Ishikawa (cell line): ENCODE data around the gene NUCB1.

Experiments
- CEBPB ChIP-seq: IDR thresholded peaks from 2 replicates; pipeline ENCODE4 v1.6.1; 2012
- CREB1 ChIP-seq: IDR thresholded peaks from 2 replicates; pipeline ENCODE4 v1.6.1; 2012; ENCODE audit warnings: low read depth
- EP300 ChIP-seq: IDR thresholded peaks from 2 replicates; pipeline ENCODE4 v1.6.1; 2012; ENCODE audit warnings: borderline replicate concordance
- FOXM1 ChIP-seq: IDR thresholded peaks from 2 replicates; pipeline ENCODE4 v1.6.1; 2012; ENCODE audit warnings: low read depth, borderline replicate concordance
- NFIC ChIP-seq: IDR thresholded peaks from 2 replicates; pipeline ENCODE4 v1.6.1; 2012
- RAD21 ChIP-seq: IDR thresholded peaks from 2 replicates; pipeline ENCODE4 v1.6.1; 2012; ENCODE audit warnings: low read depth
- TAF1 ChIP-seq: IDR thresholded peaks from 2 replicates; pipeline ENCODE4 v1.6.1; 2012; ENCODE audit warnings: low read depth, mild to moderate bottlenecking
- TCF12 ChIP-seq: IDR thresholded peaks from 2 replicates; pipeline ENCODE4 v1.6.1; 2012; ENCODE audit warnings: low read depth
- TEAD4 ChIP-seq: IDR thresholded peaks from 2 replicates; pipeline ENCODE4 v1.6.1; 2012
- YY1 ChIP-seq: IDR thresholded peaks from 2 replicates; pipeline ENCODE4 v1.6.1; 2012; ENCODE audit warnings: low read depth
- ZBTB7A ChIP-seq: IDR thresholded peaks from 2 replicates; pipeline ENCODE4 v1.6.1; 2012; ENCODE audit warnings: low read depth
- TF ChIP-seq, protein P1 (sequence below): IDR thresholded peaks from 2 replicates; pipeline ENCODE4 v1.6.1; 2012
- TF ChIP-seq, protein P2 (sequence below): IDR thresholded peaks from 2 replicates; pipeline ENCODE4 v1.6.1; 2012; ENCODE audit warnings: low read depth, mild to moderate bottlenecking

NUCB1 gene

DNA sequence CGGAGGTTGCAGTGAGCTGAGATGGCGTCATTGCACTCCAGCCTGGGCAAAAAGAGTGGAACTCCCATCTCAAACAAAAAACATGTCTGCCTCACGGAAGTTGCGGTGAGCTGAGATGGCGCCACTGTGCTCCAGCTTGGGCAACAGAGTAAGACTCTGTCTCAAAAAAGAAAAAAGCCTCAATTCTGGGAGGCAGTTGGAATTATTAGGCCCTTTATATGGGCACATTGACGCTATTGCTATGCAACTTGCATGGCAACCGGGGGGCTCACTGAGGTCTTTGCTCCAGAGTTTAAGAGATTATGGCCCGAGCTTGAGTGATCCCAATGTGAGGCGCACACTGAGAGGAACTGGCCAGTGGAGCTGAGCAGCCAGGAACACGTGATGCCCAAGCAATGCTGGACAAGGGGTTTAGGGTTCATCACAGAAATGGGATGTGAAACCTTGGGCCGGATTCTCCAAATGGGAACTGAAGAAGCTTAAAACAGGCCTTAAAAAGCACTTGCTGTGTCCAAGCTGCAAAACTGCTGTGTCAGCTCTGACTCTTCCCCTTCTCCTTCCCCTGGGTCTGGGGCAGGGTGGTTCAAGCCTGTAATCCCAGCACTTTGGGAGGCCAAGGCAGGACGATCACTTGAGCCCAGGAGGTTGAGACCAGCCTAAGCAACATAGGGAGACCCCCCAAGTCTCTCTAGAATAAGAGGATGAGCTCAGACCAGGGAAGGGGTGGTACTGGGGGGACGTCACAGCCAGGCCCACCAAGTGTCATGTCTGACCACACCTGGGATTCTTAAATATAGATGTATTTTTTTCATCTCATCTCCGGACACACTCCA, 67.5 kb downstream of the NUCB1 start:
- no peak for TF ChIP-seq YY1
- no peak for TF ChIP-seq CEBPB

DNA sequence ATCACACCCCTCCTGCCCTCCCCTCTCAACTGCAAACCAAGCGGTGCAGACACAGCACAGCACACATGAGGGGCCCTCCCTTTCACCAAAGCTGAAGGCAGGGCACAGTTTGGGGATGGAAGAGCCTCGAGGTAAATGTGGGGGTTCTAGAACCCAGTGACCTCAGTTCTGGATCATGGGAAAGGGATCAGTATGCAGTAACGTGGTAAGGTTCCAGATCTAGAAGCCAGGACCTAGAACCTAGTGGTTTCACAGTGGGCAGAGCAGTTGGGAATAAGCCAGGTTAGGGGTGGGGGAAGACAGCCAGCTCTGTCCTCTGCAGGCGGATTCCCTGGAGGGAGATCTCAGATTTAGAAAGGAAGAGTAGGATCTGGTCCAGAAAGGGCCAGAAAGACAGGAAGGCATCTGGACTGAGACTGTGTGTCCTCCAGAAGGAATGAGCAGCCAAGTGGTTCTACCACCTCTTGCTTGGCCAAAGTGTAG, 68.1 kb downstream of the NUCB1 start:
- TF ChIP-seq ZBTB7A = no peak
- no peak for TF ChIP-seq NFIC
- no peak for TF ChIP-seq TCF12
- TF ChIP-seq EP300 = no peak
- TF ChIP-seq TEAD4 = no peak

DNA sequence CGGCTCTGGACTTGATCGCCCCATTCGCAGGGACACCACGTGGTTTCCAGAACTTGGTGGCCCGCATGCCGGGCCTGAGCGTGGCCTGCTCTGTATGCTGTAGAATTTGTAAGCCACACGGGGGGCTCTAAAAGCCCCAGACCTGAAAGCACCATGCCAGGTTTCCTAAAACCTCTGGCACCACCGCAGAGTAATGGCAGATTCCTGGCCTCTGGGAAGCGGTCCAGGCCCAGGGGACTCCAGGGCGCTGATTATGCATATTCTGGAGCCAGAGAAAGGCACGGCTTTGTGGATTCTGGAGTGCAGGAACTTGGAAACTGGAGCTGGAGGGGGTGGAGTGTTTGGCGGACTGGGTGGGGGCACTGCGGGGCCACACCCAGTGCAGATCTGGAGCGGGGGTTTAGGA, 68.7 kb downstream of the NUCB1 start:
- no peak for TF ChIP-seq TEAD4
- no peak for TF ChIP-seq RAD21
- TF ChIP-seq ZBTB7A = no peak
- no peak for TF ChIP-seq EP300
- no peak for TF ChIP-seq CREB1
- TF ChIP-seq, protein P1, sequence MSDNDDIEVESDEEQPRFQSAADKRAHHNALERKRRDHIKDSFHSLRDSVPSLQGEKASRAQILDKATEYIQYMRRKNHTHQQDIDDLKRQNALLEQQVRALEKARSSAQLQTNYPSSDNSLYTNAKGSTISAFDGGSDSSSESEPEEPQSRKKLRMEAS = no peak
- TF ChIP-seq YY1 = no peak
- TF ChIP-seq FOXM1 = no peak
- TF ChIP-seq, protein P2, sequence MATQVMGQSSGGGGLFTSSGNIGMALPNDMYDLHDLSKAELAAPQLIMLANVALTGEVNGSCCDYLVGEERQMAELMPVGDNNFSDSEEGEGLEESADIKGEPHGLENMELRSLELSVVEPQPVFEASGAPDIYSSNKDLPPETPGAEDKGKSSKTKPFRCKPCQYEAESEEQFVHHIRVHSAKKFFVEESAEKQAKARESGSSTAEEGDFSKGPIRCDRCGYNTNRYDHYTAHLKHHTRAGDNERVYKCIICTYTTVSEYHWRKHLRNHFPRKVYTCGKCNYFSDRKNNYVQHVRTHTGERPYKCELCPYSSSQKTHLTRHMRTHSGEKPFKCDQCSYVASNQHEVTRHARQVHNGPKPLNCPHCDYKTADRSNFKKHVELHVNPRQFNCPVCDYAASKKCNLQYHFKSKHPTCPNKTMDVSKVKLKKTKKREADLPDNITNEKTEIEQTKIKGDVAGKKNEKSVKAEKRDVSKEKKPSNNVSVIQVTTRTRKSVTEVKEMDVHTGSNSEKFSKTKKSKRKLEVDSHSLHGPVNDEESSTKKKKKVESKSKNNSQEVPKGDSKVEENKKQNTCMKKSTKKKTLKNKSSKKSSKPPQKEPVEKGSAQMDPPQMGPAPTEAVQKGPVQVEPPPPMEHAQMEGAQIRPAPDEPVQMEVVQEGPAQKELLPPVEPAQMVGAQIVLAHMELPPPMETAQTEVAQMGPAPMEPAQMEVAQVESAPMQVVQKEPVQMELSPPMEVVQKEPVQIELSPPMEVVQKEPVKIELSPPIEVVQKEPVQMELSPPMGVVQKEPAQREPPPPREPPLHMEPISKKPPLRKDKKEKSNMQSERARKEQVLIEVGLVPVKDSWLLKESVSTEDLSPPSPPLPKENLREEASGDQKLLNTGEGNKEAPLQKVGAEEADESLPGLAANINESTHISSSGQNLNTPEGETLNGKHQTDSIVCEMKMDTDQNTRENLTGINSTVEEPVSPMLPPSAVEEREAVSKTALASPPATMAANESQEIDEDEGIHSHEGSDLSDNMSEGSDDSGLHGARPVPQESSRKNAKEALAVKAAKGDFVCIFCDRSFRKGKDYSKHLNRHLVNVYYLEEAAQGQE = no peak

DNA sequence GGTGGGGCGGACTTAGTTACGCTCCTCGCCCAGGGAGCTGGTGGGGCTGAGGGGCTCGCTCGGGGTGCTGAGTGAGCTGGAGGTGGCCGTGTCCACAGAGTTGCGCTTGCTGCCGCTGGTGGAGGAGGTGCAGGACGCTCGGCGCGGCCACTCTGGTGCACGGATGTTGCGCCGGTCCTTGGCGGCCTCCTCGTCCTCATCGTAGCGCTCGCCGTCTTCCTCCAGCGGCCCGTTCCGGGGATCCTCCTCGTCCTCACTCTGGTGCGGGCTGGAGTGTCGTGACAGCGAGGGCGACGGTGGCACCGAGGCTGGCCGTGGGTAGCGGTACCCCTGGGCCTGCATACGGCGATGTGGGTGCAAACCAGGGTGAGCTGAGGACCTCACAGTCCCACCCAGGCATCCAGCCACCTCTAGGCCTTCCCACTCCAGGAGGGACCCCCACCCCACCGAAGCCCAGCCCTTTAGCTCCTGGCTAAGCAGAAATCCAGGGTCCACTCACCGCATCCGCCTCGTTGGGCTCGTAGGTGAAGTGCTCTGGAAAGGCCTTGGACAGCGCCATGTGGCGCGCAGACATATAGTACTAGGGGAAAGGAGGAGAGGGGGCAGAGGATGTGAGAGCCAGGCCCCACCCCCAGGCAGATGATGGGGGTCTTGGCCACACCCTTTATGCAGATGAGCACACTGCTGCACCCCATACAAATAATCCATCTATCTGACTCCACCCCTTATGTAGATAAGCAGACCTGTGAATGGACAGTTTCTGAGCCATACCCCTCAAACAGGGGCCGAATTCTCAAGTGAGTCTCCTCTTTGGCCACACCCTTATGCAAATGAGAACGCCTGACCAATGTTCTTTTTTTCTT, 69.4 kb downstream of the NUCB1 start:
- TF ChIP-seq, protein P2 = peak; percentile 59
- TF ChIP-seq FOXM1 = no peak

DNA sequence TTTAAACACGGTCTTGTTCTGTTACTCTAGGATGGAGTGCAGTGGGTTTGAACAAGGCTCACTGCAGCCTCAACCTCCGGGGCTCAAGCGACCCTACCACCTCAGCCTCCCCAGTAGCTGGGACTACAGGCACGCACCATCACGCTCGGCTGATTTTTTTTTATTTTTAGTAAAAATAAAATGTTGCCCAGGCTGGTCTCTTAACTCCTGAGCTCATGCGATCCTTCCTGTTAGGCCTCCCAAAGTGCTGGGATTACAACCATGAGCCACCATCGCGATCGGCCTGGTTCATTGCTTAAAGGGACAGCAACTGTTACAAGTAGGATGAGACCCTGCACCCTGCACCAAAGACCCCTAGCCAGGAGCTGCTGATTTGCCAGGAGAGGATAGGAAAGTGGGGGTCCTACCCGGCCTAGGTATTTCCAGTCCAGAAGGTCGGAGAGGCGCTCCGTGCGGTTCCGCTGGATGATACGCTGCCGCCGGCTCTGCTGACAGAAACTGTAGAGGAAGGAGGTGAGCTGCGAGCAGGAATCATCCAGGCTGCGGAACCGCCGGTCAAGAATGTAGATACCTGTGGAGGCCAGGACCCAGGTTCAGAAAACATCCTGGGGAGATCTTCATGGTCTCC, 70.1 kb downstream of the NUCB1 start:
- TF ChIP-seq CREB1 = no peak
- TF ChIP-seq YY1 = no peak

DNA sequence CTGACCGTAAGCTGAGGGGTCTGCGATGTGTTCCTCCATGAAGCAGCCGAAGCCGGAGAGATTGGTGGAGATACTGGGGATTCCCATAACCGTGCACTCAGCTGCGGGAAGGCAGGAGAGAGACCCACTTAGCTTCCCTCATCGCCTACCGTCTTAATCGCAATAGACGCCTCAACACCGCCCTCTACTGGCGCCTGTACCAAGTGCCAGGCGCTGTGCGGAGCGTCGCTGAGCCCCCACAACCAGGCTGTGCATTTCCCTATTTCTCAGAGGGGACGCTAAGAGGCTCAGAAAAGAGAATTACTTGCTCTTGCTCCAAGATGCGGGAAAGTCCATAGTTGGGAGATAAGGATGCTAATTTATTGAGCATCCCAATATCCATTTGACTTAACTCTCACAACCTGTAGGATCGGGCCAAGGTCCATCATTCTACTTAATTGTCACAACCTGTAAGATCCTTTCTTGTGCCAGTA, 70.8 kb downstream of the NUCB1 start:
- TF ChIP-seq RAD21 (peak; percentile 60; the same call in 1 of the 2 replicates), TAF1 (no peak)
